HG02759 (cell line): ENCODE data around the gene GPR107.

Experiments used
- ATAC-seq: cut with Tn5 transposase; IDR thresholded peaks from one replicate; pipeline ENCODE4 v1.9.1; 2021; ENCODE audit warnings: mild to moderate bottlenecking, moderate library complexity; ENCODE audit not compliant: unreplicated experiment

GPR107 gene

GRCh38 chr9:130053109-130053503, 600 bp upstream of the GPR107 start:
- ATAC-seq, result no peak

DNA sequence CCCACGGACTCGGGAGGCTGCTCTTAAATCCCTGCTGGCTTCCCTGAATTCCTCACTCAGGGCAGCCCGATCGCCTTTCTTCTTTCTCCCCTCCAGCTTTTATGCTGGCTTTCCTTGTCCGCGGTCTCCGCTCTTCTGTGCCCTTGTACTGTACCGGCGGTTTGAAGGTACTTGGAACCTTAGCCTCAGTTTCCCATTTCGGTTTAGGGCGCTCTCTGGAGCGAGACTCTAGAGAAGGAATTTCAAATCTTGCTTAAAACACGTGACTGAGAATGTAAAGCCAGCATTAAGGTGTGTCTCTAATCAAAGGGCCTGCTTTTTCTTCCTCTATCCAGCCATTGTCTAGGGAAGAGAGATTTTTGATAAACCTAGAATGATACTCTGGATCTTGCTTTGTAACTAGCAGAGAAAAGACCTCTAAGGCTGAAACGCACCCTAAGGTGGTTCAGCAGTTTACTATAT, 650 bp downstream of the GPR107 start:
- no peak for ATAC-seq

DNA sequence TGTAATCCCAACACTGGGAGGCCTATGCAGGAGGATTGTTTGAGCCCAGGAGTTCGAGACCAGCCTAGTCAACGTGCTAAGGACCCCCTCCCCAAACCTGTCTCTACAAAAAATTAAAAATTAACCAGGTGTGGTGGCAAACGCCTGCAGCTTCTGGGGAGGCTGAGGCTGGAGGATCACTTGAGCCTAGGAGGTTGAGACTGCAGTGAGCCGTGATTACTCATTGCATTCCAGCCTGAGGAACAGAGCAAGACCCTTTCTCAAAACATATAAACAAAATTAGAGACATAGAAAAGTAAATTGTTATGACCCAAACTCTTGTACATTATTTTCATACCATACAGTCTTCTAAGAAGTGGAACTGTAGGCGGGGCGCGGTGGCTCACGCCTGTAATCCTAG, 1.1 kb downstream of the GPR107 start:
- ATAC-seq, result no peak

DNA sequence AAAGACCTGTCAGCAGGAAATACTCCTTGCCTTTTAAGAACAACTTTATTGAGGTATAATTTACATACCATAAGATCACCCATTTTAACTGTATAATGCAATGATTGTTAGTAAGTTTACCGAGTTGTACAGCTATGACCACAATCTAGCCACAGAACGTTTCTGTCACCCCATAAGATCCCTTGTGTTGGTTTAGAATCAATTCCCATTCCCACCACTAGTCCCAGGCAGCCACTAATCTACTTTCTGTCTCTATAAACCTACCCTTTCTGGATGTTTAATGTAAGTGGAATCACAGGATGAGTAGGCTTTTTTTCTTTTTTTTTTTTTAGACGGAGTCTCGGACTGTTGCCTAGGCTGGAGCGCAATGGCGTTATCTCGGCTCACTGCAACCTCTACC, 4.4 kb downstream of the GPR107 start:
- ATAC-seq, result no peak

GRCh38 chr9:130058887-130059286, 5.2 kb downstream of the GPR107 start:
- ATAC-seq, result no peak

GRCh38 chr9:130060296-130060695, 6.6 kb downstream of the GPR107 start:
- ATAC-seq, result no peak

DNA sequence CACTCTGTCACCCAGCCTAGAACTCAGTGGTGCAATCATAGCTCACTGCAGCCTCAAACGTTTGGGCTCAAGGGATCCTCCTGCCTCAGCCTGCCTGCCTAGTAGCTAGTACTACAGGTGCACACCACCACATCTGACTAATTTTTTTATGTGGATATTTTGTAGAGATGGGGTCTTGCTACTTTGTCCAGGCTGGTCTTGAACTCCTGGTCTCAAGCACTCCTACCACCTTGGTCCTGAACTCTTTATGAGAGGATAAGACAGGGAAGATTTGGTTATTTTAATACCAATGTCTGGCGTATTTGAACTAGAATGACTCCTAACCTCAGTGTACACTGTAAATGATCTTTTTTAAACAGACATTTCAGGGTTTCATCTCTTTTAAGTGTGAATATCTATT, 9.0 kb downstream of the GPR107 start:
- ATAC-seq, result no peak

DNA sequence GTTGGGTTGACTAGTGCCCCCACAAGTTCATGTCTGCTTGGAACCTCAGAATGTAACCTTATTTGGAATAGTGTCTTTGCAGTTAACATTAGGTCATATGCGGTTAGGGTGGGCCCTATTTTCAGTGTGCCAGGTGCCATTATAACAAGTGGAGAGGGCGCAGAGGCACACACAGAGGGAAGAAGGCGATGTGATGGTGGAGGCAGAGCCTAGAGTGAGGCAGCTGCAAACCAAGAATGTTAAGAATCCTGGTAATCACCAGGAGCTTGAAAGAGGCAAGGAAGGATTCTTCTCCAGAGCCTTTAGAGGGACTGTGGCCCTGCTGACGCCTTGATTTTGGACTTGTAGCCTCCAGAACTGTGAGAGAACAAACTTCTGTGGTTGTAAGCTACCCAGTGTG, 10.9 kb downstream of the GPR107 start:
- ATAC-seq, result no peak

GRCh38 chr9:130069048-130069447, 15.3 kb downstream of the GPR107 start:
- ATAC-seq, result no peak

DNA sequence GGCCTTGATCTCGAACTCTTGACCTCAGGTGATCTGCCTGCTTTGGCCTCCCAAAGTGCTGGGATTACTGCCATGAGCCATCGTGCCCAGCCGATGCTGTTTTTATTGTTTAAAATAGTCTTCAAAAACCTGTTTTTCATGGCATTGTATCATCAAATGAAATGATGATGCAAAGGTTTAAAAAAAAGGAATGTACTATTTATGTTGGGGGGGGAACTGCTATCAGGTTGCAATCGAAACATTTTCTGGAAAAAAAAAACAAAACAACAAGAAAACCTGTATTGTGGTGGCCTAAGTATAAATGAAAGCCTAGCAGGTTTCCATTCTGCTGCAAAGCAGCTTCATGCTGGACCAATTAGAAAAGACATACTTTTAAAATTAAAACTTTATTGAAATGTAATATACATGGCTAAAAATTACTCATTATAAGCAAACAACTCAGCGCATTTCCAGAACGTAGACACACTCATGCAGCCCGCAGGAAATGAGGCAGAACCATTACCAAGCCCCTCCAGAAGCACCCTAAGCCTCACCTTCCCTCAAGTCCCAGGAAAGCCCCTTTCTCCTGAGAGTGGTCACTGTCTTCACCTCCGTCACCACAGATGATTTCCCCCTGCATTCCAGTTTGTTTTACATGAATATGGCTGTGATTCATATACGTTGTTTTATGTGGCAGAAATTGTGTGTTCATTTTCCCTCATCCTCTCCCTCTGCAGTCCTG, 19.0 kb downstream of the GPR107 start:
- no peak for ATAC-seq

DNA sequence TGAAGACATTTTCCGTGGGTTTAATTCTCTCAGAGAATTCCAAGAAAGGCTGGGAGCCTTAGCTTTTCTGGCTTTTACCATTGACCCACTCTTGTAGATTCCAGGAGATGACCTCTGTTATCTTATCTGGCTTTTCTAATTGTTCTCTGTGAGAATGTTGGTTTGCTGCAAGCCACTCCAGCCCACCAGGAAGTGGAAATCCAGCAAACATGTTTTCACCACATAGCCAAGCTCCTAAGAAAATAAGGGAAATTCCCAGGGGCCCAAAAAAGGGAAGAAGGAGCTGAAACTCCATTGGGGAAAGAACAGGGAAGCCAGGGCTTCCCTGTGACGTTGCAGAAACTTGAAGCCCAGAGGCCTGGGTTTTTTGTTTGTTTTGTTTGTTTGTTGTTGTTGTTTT, 19.7 kb downstream of the GPR107 start:
- ATAC-seq, result no peak

DNA sequence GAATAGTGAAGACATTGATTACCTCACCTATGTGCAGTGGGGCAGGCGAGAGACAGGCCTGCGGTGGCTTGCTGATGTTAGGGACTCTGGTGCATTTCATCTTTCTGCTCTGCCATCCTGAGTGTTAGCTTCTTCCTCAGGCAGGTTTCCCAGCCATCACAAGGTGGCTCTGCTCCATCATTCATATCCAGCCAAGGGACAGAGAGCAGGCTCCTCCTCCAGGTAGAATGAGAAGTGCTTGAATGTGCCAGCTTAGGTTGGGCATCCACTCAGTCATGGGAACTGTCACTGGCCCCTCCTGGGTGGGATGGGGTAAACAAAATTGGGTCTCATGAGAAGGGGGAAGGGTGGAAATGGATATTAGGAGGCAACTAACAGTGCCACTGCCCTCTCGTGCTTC, 24.8 kb downstream of the GPR107 start:
- no peak for ATAC-seq

DNA sequence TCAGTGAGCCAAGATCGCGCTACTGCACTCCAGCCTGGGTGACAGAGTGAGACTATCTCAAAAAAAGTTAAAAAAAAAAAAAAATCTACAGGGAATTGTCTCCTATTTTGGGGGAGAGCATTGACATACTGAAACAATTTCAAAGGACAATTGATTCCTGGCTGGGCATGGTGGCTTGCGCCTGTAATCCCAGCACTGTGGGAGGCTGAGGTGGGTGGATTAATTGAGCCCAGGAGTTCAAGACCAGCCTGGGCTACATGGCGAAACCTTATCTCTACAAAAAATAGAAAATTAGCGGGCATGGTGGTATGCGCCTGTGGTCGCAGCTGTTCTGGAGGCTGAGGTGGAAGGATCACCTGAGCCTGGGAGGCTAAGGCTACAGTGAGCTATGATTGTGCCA, 30.6 kb downstream of the GPR107 start:
- no peak for ATAC-seq

GRCh38 chr9:130088051-130088450, 34.3 kb downstream of the GPR107 start:
- ATAC-seq, result no peak

DNA sequence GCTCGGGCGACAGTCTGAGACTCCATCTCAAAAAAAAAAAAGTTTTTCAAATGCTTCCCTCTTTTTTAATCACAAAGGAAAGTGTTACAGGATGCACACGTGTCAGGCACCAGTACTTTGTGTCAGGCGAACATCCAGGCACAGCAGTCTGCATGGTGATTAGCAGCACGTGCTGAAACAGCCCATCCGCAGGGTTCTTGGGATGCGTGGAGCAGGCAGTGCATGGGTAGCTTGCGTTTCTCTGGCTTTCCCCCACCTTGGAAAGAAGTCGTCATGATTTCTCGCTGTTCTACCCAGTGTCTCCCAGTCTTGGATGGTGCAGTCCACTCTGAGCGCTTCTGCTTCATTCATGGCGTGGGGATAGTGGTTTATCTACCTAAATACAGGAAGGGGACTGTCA, 35.4 kb downstream of the GPR107 start:
- no peak for ATAC-seq

DNA sequence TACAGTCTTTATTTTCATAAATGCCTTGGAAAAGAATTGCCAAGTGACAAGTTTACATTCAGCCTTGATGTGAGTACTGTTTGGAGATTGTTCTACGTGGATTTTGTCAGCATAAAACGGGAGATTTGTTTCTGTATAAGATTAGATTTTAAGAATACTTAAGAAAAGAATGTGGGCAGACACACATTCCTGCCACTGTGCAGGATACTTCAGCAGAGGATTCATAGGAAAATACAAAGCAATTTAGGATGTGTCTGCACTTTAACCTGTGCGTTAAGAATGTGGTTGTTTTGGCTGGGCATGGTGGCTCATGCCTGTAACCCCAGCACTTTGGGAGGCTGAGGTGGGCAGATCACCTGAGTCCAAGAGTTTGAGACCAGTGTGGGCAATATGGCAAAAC, 37.2 kb downstream of the GPR107 start:
- no peak for ATAC-seq

DNA sequence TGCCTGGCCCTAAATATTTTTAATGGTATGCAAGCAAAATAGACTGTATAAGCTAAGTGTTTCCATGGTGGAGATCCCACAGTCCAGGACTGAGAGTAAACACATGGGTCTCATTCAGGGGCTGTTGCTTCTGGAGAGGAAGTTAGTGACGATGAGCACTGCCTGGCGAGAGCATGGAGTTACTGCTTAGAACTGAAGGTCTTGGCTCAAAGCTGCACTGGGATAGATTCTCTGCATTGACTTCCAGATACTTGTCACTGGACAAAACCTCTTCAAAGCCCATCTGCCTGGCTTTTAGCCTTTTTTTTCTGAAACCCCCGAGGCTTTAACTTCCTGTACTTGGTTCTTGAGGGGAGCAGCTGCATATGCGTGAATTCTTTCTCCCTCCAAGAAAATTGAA, 39.2 kb downstream of the GPR107 start:
- no peak for ATAC-seq

DNA sequence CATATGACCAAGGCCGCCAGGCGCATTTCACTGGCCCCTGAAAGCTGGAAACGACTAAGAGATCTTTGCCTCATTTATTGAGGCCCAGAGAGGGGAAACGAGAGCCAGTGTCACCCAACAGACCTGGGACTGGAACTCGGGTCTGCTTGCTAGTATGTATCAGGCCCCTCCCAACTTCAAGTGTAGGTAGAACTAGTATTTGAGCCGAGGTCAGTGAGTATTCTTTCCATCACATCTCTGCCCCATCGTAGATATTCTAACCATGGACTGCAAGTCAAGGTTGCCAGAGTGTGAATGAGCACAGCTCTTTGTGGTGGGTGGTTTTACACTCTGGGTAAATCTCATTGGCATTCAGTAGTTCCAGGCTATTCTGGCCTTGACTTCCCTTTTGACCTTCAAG, 42.2 kb downstream of the GPR107 start:
- no peak for ATAC-seq

- no peak for ATAC-seq
These were observed 47.0 kb downstream of the GPR107 start for GRCh38 chr9:130100681-130101080.

GRCh38 chr9:130101915-130102314, 48.2 kb downstream of the GPR107 start:
- no peak for ATAC-seq

- no peak for ATAC-seq
These were observed 50.9 kb downstream of the GPR107 start for GRCh38 chr9:130104491-130105193.

GRCh38 chr9:130106860-130107233, 53.1 kb downstream of the GPR107 start:
- no peak for ATAC-seq
